ENCODE measurements around the gene ARHGAP28.

- TF ChIP-seq EZH2phosphoT487 (IDR thresholded peaks at IDR 0.05; ENCODE audit: insufficient read depth, low read depth), result no peak
- no peak for TF ChIP-seq EZH2 (IDR thresholded peaks at IDR 0.05; ENCODE audit: insufficient read depth, poor library complexity, severe bottlenecking)
Observed at GRCh38 chr18:6881034-6881820, 151.7 kb downstream of the ARHGAP28 start.

Data from GM23248 (cell line).